K562 (cell line): ENCODE measurements around the gene TMEM150C. TPM values are rescaled to one million over a fixed set of nuclear protein-coding genes. Genes with fewer than 3 reads are reported as not detected.

Source experiments
- ATAC-seq: fragments of 200-7000 bp; cut with Tn5 transposase; 3 replicates; pipeline ENCODE4 v1.9.1; 2020; ENCODE audit warnings: moderate library complexity
- BruUV-seq: library from RNA; stranded (reverse); fragments of 400-500 nt; replicated peaks from 2 replicates; lab custom pipeline; 2021; lab: Mats Ljungman, UMichigan
- CTCF ChIA-PET: fragments of 300-600 bp; formaldehyde crosslinking; extraction: SDS; loops from one replicate; lab custom pipeline; 2021; ENCODE audit warnings: low intra/inter-chr PET ratio; lab: Yijun Ruan, JAX
- POLR2A ChIA-PET: fragments of 300-600, 350-650 bp; sonication (Branson Sonifier 250); formaldehyde crosslinking; extraction: SDS; loops from one replicate; lab custom pipeline; 2021; ENCODE audit warnings: antibody characterized with exemption, inconsistent platforms; lab: Yijun Ruan, JAX
- DNase-seq, 4 experiments: peaks; one replicate each; pipeline versions ENCODE4 v3.0.0 to v3.0.0-alpha.2; 2011 to 2018; ENCODE audit warnings: low spot score in 3 of 4, mixed read lengths in 3 of 4; ENCODE audit errors: extremely low read depth in 1 of 4
- FAIRE-seq: peaks from 2 replicates; lab custom pipeline; 2011; peaks lifted over from hg19 to GRCh38; lab: Jason Lieb, UNC
- H2AFZ ChIP-seq: 2 replicates; pipeline ENCODE4 v1.6.0; 2011; ENCODE audit warnings: low read depth, low read length, control low read depth, inconsistent platforms
- H3K27ac ChIP-seq: fragments of 200-600 bp; 3 replicates; pipeline ENCODE4 v1.8.0; 2011; ENCODE audit warnings: low read depth, mild to moderate bottlenecking, control low read depth, inconsistent platforms, low read length, moderate library complexity, mixed read lengths; ENCODE audit errors: extremely low read depth
- H3K27me3 ChIP-seq, 2 experiments: fragments of 300-600 bp in 1 of 2; 2 replicates in 1 of 2; 3 replicates in 1 of 2; pipeline versions ENCODE4 v1.6.0 to v1.8.0; 2011; ENCODE audit warnings: inconsistent platforms in 2 of 2, low read length in 2 of 2, mild to moderate bottlenecking in 1 of 2, mixed read lengths in 1 of 2, moderate library complexity in 1 of 2; ENCODE audit not compliant: control insufficient read depth in 2 of 2, insufficient read depth in 2 of 2
- H3K36me3 ChIP-seq: fragments of 300-600 bp; 3 replicates; pipeline ENCODE4 v1.8.0; 2011; ENCODE audit warnings: mild to moderate bottlenecking, low read length, inconsistent platforms; ENCODE audit not compliant: control insufficient read depth, insufficient read depth
- H3K4me1 ChIP-seq, 2 experiments: fragments of 200-600 bp in 1 of 2; replicated peaks in 1 of 2; 2 replicates in 1 of 2; 3 replicates in 1 of 2; pipeline versions ENCODE4 v1.5.1 to v1.8.0; 2011; ENCODE audit warnings: inconsistent platforms in 2 of 2, low read length in 2 of 2, mild to moderate bottlenecking in 1 of 2, mixed read lengths in 1 of 2, moderate library complexity in 1 of 2; ENCODE audit not compliant: control insufficient read depth in 2 of 2, insufficient read depth in 2 of 2
- H3K4me2 ChIP-seq: 2 replicates; pipeline ENCODE4 v1.6.1; 2011; ENCODE audit warnings: low read length, control low read depth, inconsistent platforms, mixed read lengths; ENCODE audit not compliant: insufficient read depth
- H3K4me3 ChIP-seq: fragments of 200-600 bp; sonication (generic), shearing (Covaris generic); 2 replicates; pipeline ENCODE4 v1.5.1; 2016; ENCODE audit warnings: control low read depth, inconsistent platforms
- H3K79me2 ChIP-seq: fragments of 200-600 bp; 3 replicates; pipeline ENCODE4 v1.8.0; 2011; ENCODE audit warnings: low read length, inconsistent platforms; ENCODE audit not compliant: control insufficient read depth, insufficient read depth
- H3K9ac ChIP-seq, 2 experiments: 2 replicates each; pipeline versions ENCODE4 v1.6.0 to v1.6.1; 2011; ENCODE audit warnings: low read depth in 2 of 2, low read length in 2 of 2, control low read depth in 1 of 2, inconsistent platforms in 1 of 2, mild to moderate bottlenecking in 1 of 2, mixed read lengths in 1 of 2; ENCODE audit not compliant: insufficient read depth in 1 of 2
- H3K9me1 ChIP-seq: one replicate; pipeline ENCODE4 v1.6.0; 2011; ENCODE audit warnings: inconsistent platforms, mild to moderate bottlenecking, low read length, moderate library complexity; ENCODE audit not compliant: control insufficient read depth, insufficient read depth
- H3K9me3 ChIP-seq: replicated peaks from 2 replicates; pipeline ENCODE4 v1.5.1; 2011; ENCODE audit warnings: low read depth, low read length, inconsistent platforms; ENCODE audit not compliant: control insufficient read depth, insufficient read depth
- H4K20me1 ChIP-seq: replicated peaks from 2 replicates; pipeline ENCODE4 v1.6.1; 2011; ENCODE audit warnings: low read length, inconsistent platforms, mixed read lengths; ENCODE audit not compliant: control insufficient read depth, insufficient read depth
- CBFA2T3 ChIP-seq: fragments of 450-650 bp; IDR thresholded peaks from 2 replicates; pipeline ENCODE4 v1.6.1; 2017
- CBX8 ChIP-seq: fragments of 200-600 bp; sonication (generic); IDR thresholded peaks from 2 replicates; pipeline ENCODE4 v1.6.1; 2012; ENCODE audit warnings: borderline replicate concordance, mixed run types, low read depth, mild to moderate bottlenecking, moderate library complexity, mixed read lengths, low read length, control low read depth, inconsistent platforms; ENCODE audit not compliant: poor library complexity, severe bottlenecking; ENCODE audit errors: extremely low read depth
- E2F8 ChIP-seq: fragments of 450-650 bp; IDR thresholded peaks from 2 replicates; pipeline ENCODE4 v1.7.1; 2018; ENCODE audit warnings: mild to moderate bottlenecking, low read depth; ENCODE audit not compliant: partially characterized antibody
- GMEB1 ChIP-seq: fragments of 250-450 bp; sonication (Bioruptor Pico); IDR thresholded peaks from 2 replicates; pipeline ENCODE4 v1.4.0; 2020; ENCODE audit warnings: mild to moderate bottlenecking
- NCOR1 ChIP-seq: fragments of 450-650 bp; IDR thresholded peaks from 2 replicates; pipeline ENCODE4 v1.6.1; 2016; ENCODE audit warnings: mild to moderate bottlenecking, moderate library complexity
- SREBF2 ChIP-seq: sonication (generic); formaldehyde crosslinking; IDR thresholded peaks from 2 replicates; pipeline ENCODE4 v1.4.0; 2020; ENCODE audit warnings: mild to moderate bottlenecking, missing genetic modification reagents
- ZNF232 ChIP-seq: sonication (generic); formaldehyde crosslinking; IDR thresholded peaks from 2 replicates; pipeline ENCODE4 v1.8.0; 2022; ENCODE audit warnings: mild to moderate bottlenecking, missing genetic modification reagents
- ZNF609 ChIP-seq: sonication (generic); formaldehyde crosslinking; IDR thresholded peaks from 2 replicates; pipeline ENCODE4 v1.8.1; 2023; ENCODE audit warnings: missing genetic modification reagents, mild to moderate bottlenecking, borderline replicate concordance
- WGBS: fragments of 100-300 bp; shearing (Covaris generic); methylation state at CpG from one replicate; pipeline ENCODE4 v1.1.6; 2016; ENCODE audit warnings: low coverage, mixed read lengths; ENCODE audit not compliant: insufficient coverage; ENCODE audit errors: missing lambda C conversion rate; 5-methylcytosine and 5-hydroxymethylcytosine counted together
- in situ Hi-C: fragments of 300-500 bp; cut with MboI; formaldehyde crosslinking; loops from 4 replicates; pipeline ENCODE4 v1.15.0; 2018; ENCODE audit warnings: inconsistent platforms, mixed read lengths
- intact Hi-C: fragments of 100-400 bp; cut with micrococcal nuclease; formaldehyde crosslinking; loops from 2 replicates; pipeline ENCODE4 v1.14.2; 2022
- polyA plus RNA-seq, 8 experiments: library from polyadenylated mRNA; depleted of rRNA in 4 of 8; stranded (reverse) in 5 of 8; unstranded in 3 of 8; fragments of >200 nt; fragmentation: Nextera tagmentation in 2 of 8; fragmentation: Illumina TruSeq in 1 of 8; extraction: Ambion mirVana in 2 of 8; extraction: Trizol in 1 of 8; gene quantifications; 2 replicates each; pipeline versions ENCODE4 v1.2.1 to v1.2.3, GENCODE V29; 2011 to 2014; ENCODE audit warnings: inconsistent platforms in 1 of 8, missing spikeins in 1 of 8
- total RNA-seq, 7 experiments: library from RNA; depleted of rRNA in 6 of 7; stranded (reverse); fragments of >200 nt in 6 of 7; fragmentation: Illumina TruSeq in 2 of 7; extraction: Trizol in 2 of 7; gene quantifications; 2 replicates each; pipeline versions ENCODE4 v1.2.1 to v1.2.3, GENCODE V29; 2011 to 2021; ENCODE audit warnings: low replicate concordance in 1 of 7
- TF ChIP-seq, protein P1 (sequence below): IDR thresholded peaks from 3 replicates; pipeline ENCODE4 v1.6.1; 2011; ENCODE audit warnings: borderline replicate concordance, mild to moderate bottlenecking, moderate library complexity; ENCODE audit not compliant: insufficient read length; ENCODE audit errors: extremely low read depth

TMEM150C gene
- total and polyA plus RNA-seq, 9 of the 15 experiments (the other 6 are each of a cell fraction or from before 2014, with no cell fraction given) = 0.07 TPM; not detected in 8

DNA sequence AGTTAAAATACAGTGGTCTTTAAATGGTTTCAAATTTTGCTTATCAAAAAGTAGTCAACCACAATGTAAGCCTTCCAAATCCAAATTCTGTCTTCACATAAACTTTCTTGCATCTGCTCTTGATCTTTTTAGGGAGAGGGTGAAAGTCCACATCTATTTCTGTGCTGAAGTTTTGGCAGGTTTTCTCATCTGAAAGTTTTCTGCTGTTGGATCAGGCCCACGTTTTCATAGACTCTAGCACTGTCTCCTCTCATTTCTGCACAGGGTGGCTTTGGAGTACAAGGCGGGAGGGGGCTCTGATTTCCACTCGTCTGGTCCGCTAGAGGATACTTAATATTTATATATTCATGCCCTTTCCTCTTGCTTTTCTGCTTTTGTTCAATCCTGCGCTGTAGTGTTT lies 18.1 kb upstream of the TMEM150C start:
- CTCF ChIA-PET = no interaction called here
- Histone ChIP-seq H3K4me1 (no peaks in the 10 kb centered on the region), H2AFZ (no peak overlapping the region), H4K20me1 (no peaks in the 10 kb centered on the region), H3K27me3 (peaks cover 4 to 12% of the 10 kb centered on the region in 2 experiments; a peak in 2 of 5 replicates), H3K4me3 (no peak overlapping the region), H3K36me3 (no peaks in the 10 kb centered on the region), H3K27ac (no peak overlapping the region), H3K9me1 (no peaks in the 10 kb centered on the region), H3K9ac (no peak overlapping the region), H3K79me2 (no peaks in the 10 kb centered on the region), H3K9me3 (no peaks in the 10 kb centered on the region), H3K4me2 (no peak overlapping the region)
- FAIRE-seq (no peak), DNase-seq (no peak), ATAC-seq (no peak)
- POLR2A ChIA-PET = no interaction called here
- intact Hi-C loops (no loop called here), in situ Hi-C loops (no loop called here)
- no TSS peak for BruUV-seq
- 0% methylated on average over 5 of the region's 5 CpGs for WGBS
- TF ChIP-seq E2F8 = no peak
- TF ChIP-seq ZNF609 (CRISPR knock-in tag) = no peak
- TF ChIP-seq ZNF232 (CRISPR knock-in tag) = no peak
- no peak for TF ChIP-seq GMEB1 (CRISPR knock-in tag)
- no peak for TF ChIP-seq NCOR1
- TF ChIP-seq, protein P1, sequence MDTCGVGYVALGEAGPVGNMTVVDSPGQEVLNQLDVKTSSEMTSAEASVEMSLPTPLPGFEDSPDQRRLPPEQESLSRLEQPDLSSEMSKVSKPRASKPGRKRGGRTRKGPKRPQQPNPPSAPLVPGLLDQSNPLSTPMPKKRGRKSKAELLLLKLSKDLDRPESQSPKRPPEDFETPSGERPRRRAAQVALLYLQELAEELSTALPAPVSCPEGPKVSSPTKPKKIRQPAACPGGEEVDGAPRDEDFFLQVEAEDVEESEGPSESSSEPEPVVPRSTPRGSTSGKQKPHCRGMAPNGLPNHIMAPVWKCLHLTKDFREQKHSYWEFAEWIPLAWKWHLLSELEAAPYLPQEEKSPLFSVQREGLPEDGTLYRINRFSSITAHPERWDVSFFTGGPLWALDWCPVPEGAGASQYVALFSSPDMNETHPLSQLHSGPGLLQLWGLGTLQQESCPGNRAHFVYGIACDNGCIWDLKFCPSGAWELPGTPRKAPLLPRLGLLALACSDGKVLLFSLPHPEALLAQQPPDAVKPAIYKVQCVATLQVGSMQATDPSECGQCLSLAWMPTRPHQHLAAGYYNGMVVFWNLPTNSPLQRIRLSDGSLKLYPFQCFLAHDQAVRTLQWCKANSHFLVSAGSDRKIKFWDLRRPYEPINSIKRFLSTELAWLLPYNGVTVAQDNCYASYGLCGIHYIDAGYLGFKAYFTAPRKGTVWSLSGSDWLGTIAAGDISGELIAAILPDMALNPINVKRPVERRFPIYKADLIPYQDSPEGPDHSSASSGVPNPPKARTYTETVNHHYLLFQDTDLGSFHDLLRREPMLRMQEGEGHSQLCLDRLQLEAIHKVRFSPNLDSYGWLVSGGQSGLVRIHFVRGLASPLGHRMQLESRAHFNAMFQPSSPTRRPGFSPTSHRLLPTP = no peak
- no peak for TF ChIP-seq CBX8
- TF ChIP-seq SREBF2 = no peak
- TF ChIP-seq CBFA2T3 = no peak
